Upper lobe of left lung (tissue), 6 donors: ENCODE data around the gene DPH2. TPM values are rescaled to one million over a fixed set of nuclear protein-coding genes. Genes with fewer than 3 reads are reported as not detected.

Source experiments
- ATAC-seq, 2 donors: fragments of 200-7000 bp; cut with Tn5 transposase; one replicate each; pipeline ENCODE4 v1.9.1; 2022; ENCODE audit warnings: mild to moderate bottlenecking in 2 of 2, moderate library complexity in 2 of 2; ENCODE audit not compliant: low FRiP score in 2 of 2
- DNase-seq, 2 donors: peaks; one replicate each; pipeline ENCODE4 v3.0.0-alpha.2; 2019 to 2020
- H3K27ac ChIP-seq, 4 donors: fragments of 200-600 bp; sonication (generic); one replicate each; pipeline ENCODE4 v1.5.1; 2016 to 2019
- H3K27me3 ChIP-seq, 4 donors: fragments of 200-600 bp; sonication (generic); one replicate each; pipeline ENCODE4 v1.5.1; 2017 to 2019
- H3K36me3 ChIP-seq, 4 donors: fragments of 200-600 bp; sonication (generic); one replicate each; pipeline ENCODE4 v1.5.1; 2016 to 2019
- H3K4me1 ChIP-seq, 4 donors: fragments of 200-600 bp; sonication (generic); one replicate each; pipeline ENCODE4 v1.5.1; 2018 to 2019
- H3K4me3 ChIP-seq, 4 donors: fragments of 200-600 bp; sonication (generic); one replicate each; pipeline ENCODE4 v1.5.1; 2017 to 2019; ENCODE audit warnings: mild to moderate bottlenecking in 2 of 4, moderate library complexity in 1 of 4
- H3K9me3 ChIP-seq, 4 donors: fragments of 200-600 bp; sonication (generic); one replicate each; pipeline ENCODE4 v1.5.1; 2018 to 2019
- EP300 ChIP-seq, 4 donors: sonication (generic); formaldehyde crosslinking; IDR thresholded peaks; one replicate each; pipeline ENCODE4 v1.5.1; 2017; ENCODE audit warnings: antibody characterized with exemption in 4 of 4, control low read depth in 2 of 4
- POLR2A ChIP-seq, 4 donors: fragments of 450-650 bp; IDR thresholded peaks; one replicate each; pipeline ENCODE4 v1.5.1; 2016 to 2017; ENCODE audit warnings: antibody characterized with exemption in 4 of 4, mild to moderate bottlenecking in 2 of 4
- POLR2AphosphoS5 ChIP-seq, 2 donors: sonication (generic); formaldehyde crosslinking; IDR thresholded peaks; one replicate each; pipeline ENCODE4 v1.5.1; 2017; ENCODE audit warnings: antibody characterized with exemption in 2 of 2
- WGBS, 2 donors: methylation state at CpG; one replicate each; pipeline ENCODE4 v1.1.5; 2017 to 2018; 5-methylcytosine and 5-hydroxymethylcytosine counted together
- total RNA-seq, 6 donors: library from RNA; depleted of rRNA in 4 of 6; stranded (reverse); fragments of >200 nt in 4 of 6; gene quantifications; one replicate each; pipeline versions ENCODE4 v1.1.0 to v1.2.1, GENCODE V29; 2016 to 2021
- TF ChIP-seq, protein P1 (sequence below), 6 experiments: fragments of 450-650 bp in 4 of 6; fragments of 200-600 bp in 2 of 6; sonication (generic) in 2 of 6; IDR thresholded peaks; one replicate each; pipeline ENCODE4 v1.5.1; 2016 to 2019; ENCODE audit warnings: antibody characterized with exemption in 6 of 6
- donor health status: DM: no; HTN: no; CAD: no; lungs with moderate emphysema.
- donor health status: DM: no; HTN: yes; CAD: no; lungs with severe emphysema.

The DPH2 gene
- total RNA-seq, 6 donors from 2014 or later: 12.9 to 30.4 (median 16.6) TPM

DNA sequence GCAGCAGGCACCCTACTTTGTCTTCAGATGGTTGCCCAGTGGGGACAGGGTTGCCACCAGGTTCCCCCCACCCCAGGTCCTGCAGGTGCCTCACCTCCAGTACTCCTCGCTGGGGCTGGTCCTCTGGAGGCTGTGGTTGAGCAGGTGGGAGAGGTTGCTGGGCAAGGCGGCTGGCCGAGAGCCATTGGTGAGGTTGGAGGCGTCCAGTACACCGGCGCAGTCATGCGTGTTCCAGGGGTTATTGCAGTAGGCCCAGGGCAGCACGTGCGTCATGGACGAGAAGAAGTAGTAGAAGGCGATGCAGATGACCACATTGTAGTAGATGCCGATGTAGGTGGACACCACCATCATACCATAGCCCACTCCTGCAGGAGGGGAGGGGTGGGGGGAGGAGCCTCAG is 38.4 kb downstream of the DPH2 start:
- Histone ChIP-seq H3K27ac (no peak overlapping the region), H3K4me3 (no peak overlapping the region), H3K36me3 (peaks cover 0 to 4% (median 2%) of the 10 kb centered on the region in 4 donors), H3K4me1 (peaks cover 0 to 5% (median 2%) of the 10 kb centered on the region in 4 donors), H3K9me3 (no peaks in the 10 kb centered on the region), H3K27me3 (no peaks in the 10 kb centered on the region)
- 92 to 97% methylated on average over 12 of the region's 12 CpGs for WGBS, 2 donors
- DNase-seq (no peak), ATAC-seq (no peak)
- no peak for TF ChIP-seq EP300 (IDR thresholded peaks at IDR 0.05)
- TF ChIP-seq, protein P1, sequence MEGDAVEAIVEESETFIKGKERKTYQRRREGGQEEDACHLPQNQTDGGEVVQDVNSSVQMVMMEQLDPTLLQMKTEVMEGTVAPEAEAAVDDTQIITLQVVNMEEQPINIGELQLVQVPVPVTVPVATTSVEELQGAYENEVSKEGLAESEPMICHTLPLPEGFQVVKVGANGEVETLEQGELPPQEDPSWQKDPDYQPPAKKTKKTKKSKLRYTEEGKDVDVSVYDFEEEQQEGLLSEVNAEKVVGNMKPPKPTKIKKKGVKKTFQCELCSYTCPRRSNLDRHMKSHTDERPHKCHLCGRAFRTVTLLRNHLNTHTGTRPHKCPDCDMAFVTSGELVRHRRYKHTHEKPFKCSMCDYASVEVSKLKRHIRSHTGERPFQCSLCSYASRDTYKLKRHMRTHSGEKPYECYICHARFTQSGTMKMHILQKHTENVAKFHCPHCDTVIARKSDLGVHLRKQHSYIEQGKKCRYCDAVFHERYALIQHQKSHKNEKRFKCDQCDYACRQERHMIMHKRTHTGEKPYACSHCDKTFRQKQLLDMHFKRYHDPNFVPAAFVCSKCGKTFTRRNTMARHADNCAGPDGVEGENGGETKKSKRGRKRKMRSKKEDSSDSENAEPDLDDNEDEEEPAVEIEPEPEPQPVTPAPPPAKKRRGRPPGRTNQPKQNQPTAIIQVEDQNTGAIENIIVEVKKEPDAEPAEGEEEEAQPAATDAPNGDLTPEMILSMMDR (IDR thresholded peaks at IDR 0.05): no peak
- TF ChIP-seq POLR2A (IDR thresholded peaks at IDR 0.05): no peak
- TF ChIP-seq POLR2AphosphoS5 (IDR thresholded peaks at IDR 0.05): no peak

DNA sequence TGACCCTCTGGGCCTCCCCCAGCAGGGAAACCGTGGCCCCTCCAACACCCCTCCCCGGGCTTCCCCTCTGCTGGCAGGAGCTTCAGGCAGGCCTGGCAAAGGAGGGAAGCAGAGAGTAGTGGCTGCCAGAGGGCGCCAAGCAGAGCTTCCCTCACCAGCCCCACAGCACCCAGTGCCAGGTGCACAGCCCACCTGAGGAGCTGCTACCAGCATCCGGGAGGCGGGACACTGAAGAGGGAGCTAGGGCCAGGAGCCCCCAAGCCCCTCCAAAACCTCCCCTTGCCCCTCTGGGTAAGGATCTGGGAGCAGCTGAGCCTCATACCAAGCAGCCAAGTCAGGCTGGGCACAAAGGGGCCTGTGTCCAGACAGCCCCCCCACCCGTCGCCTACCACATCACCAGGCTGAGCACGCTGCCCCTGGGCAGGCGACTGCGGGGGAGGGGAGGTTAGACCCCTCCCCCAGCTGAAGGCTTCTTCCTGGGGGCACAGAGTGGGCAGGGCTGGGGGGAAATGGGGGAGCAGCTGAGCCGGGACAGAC is 41.2 kb downstream of the DPH2 start:
- no peaks in the 10 kb centered on the region for H3K27me3 ChIP-seq
- TF ChIP-seq POLR2AphosphoS5 (IDR thresholded peaks at IDR 0.05) (no peak), EP300 (IDR thresholded peaks at IDR 0.05) (no peak), POLR2A (IDR thresholded peaks at IDR 0.05) (no peak)
- TF ChIP-seq, protein P1 (IDR thresholded peaks at IDR 0.05): no peak
- ATAC-seq: no peak
- WGBS, 2 donors: 89 to 94% methylated on average over 4 to 10 of the region's 11 CpGs
- no peak overlapping the region for H3K27ac ChIP-seq
- H3K4me3 ChIP-seq: no peak overlapping the region
- H3K9me3 ChIP-seq: no peaks in the 10 kb centered on the region
- DNase-seq: no peak
- H3K36me3 ChIP-seq: peaks cover 0 to 4% (median 2%) of the 10 kb centered on the region in 4 donors
- peaks cover 0 to 1% (median 0%) of the 10 kb centered on the region in 4 donors for H3K4me1 ChIP-seq

DNA sequence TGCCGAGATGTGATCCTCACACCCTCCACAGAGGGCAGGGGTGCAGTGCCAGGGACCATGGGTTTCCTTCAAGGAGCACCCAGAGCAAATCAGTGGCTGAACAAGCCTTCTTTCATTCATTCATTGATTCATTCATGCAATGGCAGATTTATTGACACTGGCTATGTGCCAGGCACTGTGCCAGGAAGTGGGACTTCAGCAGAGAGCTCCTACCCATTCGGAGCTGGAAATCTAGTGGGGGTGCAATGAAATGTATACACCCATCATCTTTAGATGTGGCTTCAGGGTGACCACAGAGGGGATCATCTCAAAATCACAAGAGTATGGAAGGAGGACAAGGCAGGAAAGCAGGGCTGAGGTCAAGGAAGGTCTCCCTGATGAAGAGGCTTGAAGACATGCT is 42.6 kb downstream of the DPH2 start:
- ATAC-seq: no peak
- no peak for TF ChIP-seq EP300 (IDR thresholded peaks at IDR 0.05)
- no peak for TF ChIP-seq POLR2AphosphoS5 (IDR thresholded peaks at IDR 0.05)
- TF ChIP-seq POLR2A (IDR thresholded peaks at IDR 0.05): no peak
- TF ChIP-seq, protein P1 (IDR thresholded peaks at IDR 0.05): no peak
- 13 to 66% methylated on average over 1 to 2 of the region's 2 CpGs for WGBS, 2 donors

DNA sequence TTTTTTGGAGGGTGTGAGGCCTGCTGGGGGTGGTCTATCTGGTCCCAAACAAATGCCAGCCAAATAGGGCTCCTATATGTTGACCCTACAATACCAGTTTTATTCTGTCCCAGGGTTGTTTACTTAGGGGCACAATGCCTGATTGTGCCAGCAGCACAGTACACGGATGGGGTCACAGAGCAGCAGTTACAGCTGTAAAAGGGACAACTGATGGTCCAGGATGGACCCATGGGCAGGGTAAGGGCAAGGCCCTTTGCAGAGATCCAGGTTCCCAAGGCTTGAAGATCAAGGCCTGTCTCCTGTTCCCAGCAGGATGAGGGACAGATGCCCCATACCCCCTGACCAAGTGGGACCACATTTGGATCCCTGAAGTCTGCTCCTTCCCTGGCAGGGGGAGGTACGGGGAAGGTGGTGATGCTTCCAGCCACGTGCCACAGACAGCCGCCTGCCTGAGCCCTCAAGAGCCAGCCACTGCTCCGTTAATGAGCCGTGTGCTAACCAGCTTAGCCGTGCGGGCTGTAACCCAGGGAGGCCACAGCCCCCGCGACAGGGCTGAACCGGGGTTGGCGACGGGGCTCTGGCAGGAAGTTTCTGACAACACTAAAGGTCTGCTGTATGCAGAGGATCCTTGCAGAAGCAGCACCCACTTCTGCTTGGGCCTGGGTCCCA is 43.3 kb downstream of the DPH2 start:
- H3K27ac ChIP-seq: no peak overlapping the region
- no peak for ATAC-seq
- DNase-seq: no peak
- peaks cover 0 to 3% (median 1%) of the 10 kb centered on the region in 4 donors for H3K36me3 ChIP-seq
- TF ChIP-seq, protein P1 (IDR thresholded peaks at IDR 0.05): no peak
- TF ChIP-seq POLR2A (IDR thresholded peaks at IDR 0.05) (no peak), EP300 (IDR thresholded peaks at IDR 0.05) (no peak), POLR2AphosphoS5 (IDR thresholded peaks at IDR 0.05) (no peak)
- H3K4me1 ChIP-seq: no peaks in the 10 kb centered on the region
- H3K4me3 ChIP-seq: no peak overlapping the region
- H3K27me3 ChIP-seq: no peaks in the 10 kb centered on the region
- WGBS, 2 donors: 57 to 68% methylated on average over 5 to 13 of the region's 13 CpGs
- H3K9me3 ChIP-seq: no peaks in the 10 kb centered on the region

More for the DNA sequence above, 42.6 kb downstream of the DPH2 start:
- H3K27me3 ChIP-seq: no peaks in the 10 kb centered on the region
- no peaks in the 10 kb centered on the region for H3K9me3 ChIP-seq
- no peak overlapping the region for H3K27ac ChIP-seq
- peaks cover 0 to 4% (median 2%) of the 10 kb centered on the region in 4 donors for H3K36me3 ChIP-seq
- no peak overlapping the region for H3K4me3 ChIP-seq
- no peak for DNase-seq
- no peaks in the 10 kb centered on the region for H3K4me1 ChIP-seq
